Activated CD4-positive, alpha-beta memory T cell treated with anti-CD3 and anti-CD28 coated beads for 36 hours (primary cell): Measurements from ENCODE around the gene PLCB4. TPM values are rescaled to one million over a fixed set of nuclear protein-coding genes. Genes with fewer than 3 reads are reported as not detected.

ENCODE experiments used
- CTCF ChIA-PET: fragments of 350-600 bp; sonication (Branson Sonifier 250); formaldehyde crosslinking; loops from one replicate; lab custom pipeline; 2021; ENCODE audit warnings: antibody characterized with exemption, inconsistent platforms; lab: Charles Lee
- POLR2A ChIA-PET: fragments of 350-600 bp; sonication (Branson Sonifier 250); formaldehyde crosslinking; loops from one replicate; lab custom pipeline; 2021; ENCODE audit warnings: antibody characterized with exemption; lab: Charles Lee
- DNase-seq: peaks from one replicate; pipeline ENCODE4 v3.0.0-alpha.2; 2020
- H3K27ac Mint-ChIP-seq: one replicate; pipeline ENCODE4 v1.8.0; 2021; ENCODE audit warnings: mixed read lengths
- H3K27me3 Mint-ChIP-seq: one replicate; pipeline ENCODE4 v1.8.0; 2021; ENCODE audit warnings: mixed read lengths
- H3K36me3 Mint-ChIP-seq: one replicate; pipeline ENCODE4 v1.8.0; 2021; ENCODE audit warnings: mixed read lengths
- H3K4me1 Mint-ChIP-seq: one replicate; pipeline ENCODE4 v1.8.0; 2021; ENCODE audit warnings: low read depth, mixed read lengths
- H3K4me3 Mint-ChIP-seq: one replicate; pipeline ENCODE4 v1.8.0; 2021; ENCODE audit warnings: mild to moderate bottlenecking, mixed read lengths
- H3K9me3 Mint-ChIP-seq: one replicate; pipeline ENCODE4 v1.8.0; 2021; ENCODE audit warnings: mixed read lengths
- intact Hi-C: fragments of 100-400 bp; cut with micrococcal nuclease; formaldehyde crosslinking; loops from one replicate; pipeline ENCODE4 v1.15.1; 2023
- total RNA-seq, 2 experiments: library from RNA; stranded (reverse); gene quantifications; one replicate each; pipeline ENCODE4 v1.2.3, GENCODE V29; 2021

The PLCB4 gene
- total RNA-seq, 2 experiments from 2014 or later, result not detected

DNA sequence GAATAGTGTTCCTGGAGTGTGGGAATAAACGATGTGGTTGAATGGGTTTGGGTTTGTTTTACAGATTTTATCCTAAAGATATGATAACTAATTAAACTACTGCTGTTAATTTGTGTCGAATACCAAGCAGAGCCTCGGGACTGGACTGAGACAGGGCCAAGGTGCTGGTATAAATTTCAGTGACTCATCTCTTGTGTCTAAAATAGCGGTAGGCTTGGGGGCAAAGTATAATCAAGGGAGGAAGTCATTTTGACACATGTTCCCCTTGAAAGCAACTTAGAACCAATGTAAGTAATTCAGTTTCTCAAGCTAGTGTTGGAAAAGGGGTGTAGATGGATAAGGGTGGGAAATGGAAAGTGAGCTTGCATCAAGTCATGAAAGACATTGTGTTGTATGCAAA, 108.4 kb downstream of the PLCB4 start:
- intact Hi-C loops, result no loop called here

GRCh38 chr20:9179193-9179802, 110.4 kb downstream of the PLCB4 start:
- intact Hi-C loops, result no loop called here

More for the DNA sequence above, 108.4 kb downstream of the PLCB4 start:
- Mint-ChIP-seq H3K36me3 (no peaks in the 10 kb centered on the region), H3K4me1 (no peaks in the 10 kb centered on the region), H3K27me3 (no peaks in the 10 kb centered on the region), H3K9me3 (peaks cover 2% of the 10 kb centered on the region), H3K27ac (no peak overlapping the region), H3K4me3 (no peak overlapping the region)
- ChIA-PET POLR2A (no interaction called here), CTCF (no interaction called here)
- no peak for DNase-seq

GRCh38 chr20:9179867-9180266, 111.0 kb downstream of the PLCB4 start:
- H3K9me3 Mint-ChIP-seq, result no peaks in the 10 kb centered on the region
- no peaks in the 10 kb centered on the region for H3K27me3 Mint-ChIP-seq
- H3K36me3 Mint-ChIP-seq, result no peaks in the 10 kb centered on the region
- CTCF ChIA-PET, result no interaction called here
- no peak overlapping the region for H3K27ac Mint-ChIP-seq
- no peak for DNase-seq
- POLR2A ChIA-PET, result no interaction called here
- H3K4me1 Mint-ChIP-seq, result no peaks in the 10 kb centered on the region
- intact Hi-C loops, result no loop called here
- no peak overlapping the region for H3K4me3 Mint-ChIP-seq

More at GRCh38 chr20:9179193-9179802, 110.4 kb downstream of the PLCB4 start:
- ChIA-PET CTCF (no interaction called here), POLR2A (no interaction called here)
- Mint-ChIP-seq H3K27me3 (no peaks in the 10 kb centered on the region), H3K36me3 (no peaks in the 10 kb centered on the region), H3K27ac (no peak overlapping the region), H3K4me3 (no peak overlapping the region), H3K9me3 (peaks cover 2% of the 10 kb centered on the region), H3K4me1 (no peaks in the 10 kb centered on the region)
- DNase-seq, result no peak

DNA sequence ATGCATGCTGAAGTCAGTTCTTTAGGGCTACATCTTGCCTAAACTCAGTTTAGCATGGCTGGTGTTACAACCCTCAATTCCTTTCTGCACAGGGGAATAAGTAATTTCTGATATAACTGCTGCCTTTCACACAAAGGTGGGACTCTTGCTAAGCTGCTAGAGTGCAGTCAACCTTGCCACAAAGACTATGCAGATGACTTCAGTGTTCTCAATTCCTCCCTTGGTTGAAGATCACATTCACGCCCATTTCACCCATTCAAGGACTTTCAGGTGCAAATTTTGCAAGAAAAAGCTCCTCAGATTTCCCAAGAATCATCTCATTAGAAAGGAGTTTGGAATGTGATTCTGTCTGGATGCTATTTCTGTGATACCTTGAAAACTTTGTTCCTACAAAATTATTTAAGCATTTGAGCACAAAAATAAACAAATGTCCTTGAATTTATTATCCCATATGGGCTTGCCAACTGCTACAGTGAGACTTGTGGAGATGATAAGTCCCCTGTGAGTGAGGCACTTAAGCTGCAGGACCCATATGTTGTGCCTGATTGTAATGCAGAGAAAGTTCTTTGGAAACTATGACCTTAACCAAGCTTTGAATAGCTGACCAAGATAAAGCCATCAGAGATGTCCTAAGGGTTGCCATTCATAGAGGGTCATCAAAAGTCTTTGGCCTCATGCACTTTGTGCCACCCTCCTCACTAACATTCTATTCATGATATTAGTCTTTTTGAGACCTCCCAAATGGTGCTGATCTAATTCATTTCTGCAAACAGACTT, 111.8 kb downstream of the PLCB4 start:
- CTCF ChIA-PET, result no interaction called here
- POLR2A ChIA-PET, result no interaction called here
- Mint-ChIP-seq H3K36me3 (no peaks in the 10 kb centered on the region), H3K27me3 (no peaks in the 10 kb centered on the region), H3K4me1 (no peaks in the 10 kb centered on the region), H3K9me3 (no peaks in the 10 kb centered on the region), H3K27ac (no peak overlapping the region), H3K4me3 (no peak overlapping the region)
- intact Hi-C loops, result no loop called here
- DNase-seq, result no peak

- Mint-ChIP-seq H3K4me3 (no peak overlapping the region), H3K9me3 (peaks cover 6% of the 10 kb centered on the region), H3K4me1 (no peaks in the 10 kb centered on the region), H3K36me3 (no peaks in the 10 kb centered on the region), H3K27me3 (no peaks in the 10 kb centered on the region), H3K27ac (no peak overlapping the region)
- no peak for DNase-seq
- intact Hi-C loops, result no loop called here
- ChIA-PET POLR2A (no interaction called here), CTCF (no interaction called here)
Measured at GRCh38 chr20:9185511-9185910, 116.6 kb downstream of the PLCB4 start.

DNA sequence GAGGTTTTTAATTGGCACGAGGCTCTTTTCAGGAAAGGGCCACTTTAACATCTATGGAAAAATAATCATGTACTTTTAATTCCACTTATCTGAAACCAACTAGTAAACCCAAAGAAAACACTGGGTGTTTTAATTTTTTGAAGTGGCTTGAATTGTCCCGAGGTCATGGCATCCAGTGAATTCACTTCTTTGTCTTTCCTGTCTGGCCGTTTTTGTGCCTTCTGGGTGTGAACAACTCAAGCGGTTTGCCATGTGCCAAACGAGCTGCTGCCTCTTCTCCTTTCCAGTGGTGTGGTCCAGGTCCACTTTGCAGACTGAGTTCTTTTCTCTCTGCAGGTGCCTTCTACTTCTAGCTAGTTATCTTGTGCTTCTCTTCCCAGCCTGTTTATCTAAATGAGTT, 117.5 kb downstream of the PLCB4 start:
- Mint-ChIP-seq H3K36me3 (no peaks in the 10 kb centered on the region), H3K27ac (no peak overlapping the region), H3K4me3 (no peak overlapping the region), H3K9me3 (peaks cover 6% of the 10 kb centered on the region), H3K4me1 (no peaks in the 10 kb centered on the region), H3K27me3 (no peaks in the 10 kb centered on the region)
- no peak for DNase-seq
- CTCF ChIA-PET, result no interaction called here
- intact Hi-C loops, result no loop called here
- POLR2A ChIA-PET, result no interaction called here

- POLR2A ChIA-PET, result no interaction called here
- no peaks in the 10 kb centered on the region for H3K9me3 Mint-ChIP-seq
Measured at GRCh38 chr20:9195031-9195430, 126.1 kb downstream of the PLCB4 start.

GRCh38 chr20:9196110-9196509, 127.2 kb downstream of the PLCB4 start:
- Mint-ChIP-seq H3K27me3 (no peaks in the 10 kb centered on the region), H3K27ac (no peak overlapping the region), H3K4me1 (no peaks in the 10 kb centered on the region), H3K9me3 (no peaks in the 10 kb centered on the region), H3K4me3 (no peak overlapping the region), H3K36me3 (no peaks in the 10 kb centered on the region)
- intact Hi-C loops, result no loop called here
- DNase-seq, result no peak
- CTCF ChIA-PET, result no interaction called here
- POLR2A ChIA-PET, result no interaction called here

More at GRCh38 chr20:9195031-9195430, 126.1 kb downstream of the PLCB4 start:
- CTCF ChIA-PET, result no interaction called here
- Mint-ChIP-seq H3K36me3 (no peaks in the 10 kb centered on the region), H3K27ac (no peak overlapping the region), H3K4me1 (no peaks in the 10 kb centered on the region), H3K4me3 (no peak overlapping the region), H3K27me3 (no peaks in the 10 kb centered on the region)
- no peak for DNase-seq
- intact Hi-C loops, result no loop called here

DNA sequence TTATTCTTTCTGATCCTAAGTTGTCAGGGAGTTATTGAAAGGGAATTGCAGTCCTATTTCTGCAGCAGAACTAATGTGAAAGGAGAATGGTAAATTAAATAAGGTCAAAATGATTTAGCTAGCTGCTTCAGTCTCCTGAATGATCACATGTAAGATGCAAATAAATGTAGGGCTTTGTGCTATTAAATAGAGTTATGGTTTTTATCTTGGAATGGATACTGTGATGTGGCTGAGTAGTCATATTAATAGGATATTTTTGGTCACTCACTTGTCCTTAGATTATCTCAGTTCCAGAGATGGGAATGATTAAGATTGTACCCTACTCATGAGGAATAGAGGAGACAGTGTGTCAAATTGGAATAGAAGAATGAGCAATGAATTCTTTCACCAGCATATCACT, 129.6 kb downstream of the PLCB4 start:
- CTCF ChIA-PET, result no interaction called here
- DNase-seq, result no peak
- Mint-ChIP-seq H3K27me3 (no peaks in the 10 kb centered on the region), H3K27ac (no peak overlapping the region), H3K36me3 (no peaks in the 10 kb centered on the region), H3K4me3 (no peak overlapping the region), H3K9me3 (no peaks in the 10 kb centered on the region), H3K4me1 (no peaks in the 10 kb centered on the region)
- intact Hi-C loops, result no loop called here
- POLR2A ChIA-PET, result no interaction called here

DNA sequence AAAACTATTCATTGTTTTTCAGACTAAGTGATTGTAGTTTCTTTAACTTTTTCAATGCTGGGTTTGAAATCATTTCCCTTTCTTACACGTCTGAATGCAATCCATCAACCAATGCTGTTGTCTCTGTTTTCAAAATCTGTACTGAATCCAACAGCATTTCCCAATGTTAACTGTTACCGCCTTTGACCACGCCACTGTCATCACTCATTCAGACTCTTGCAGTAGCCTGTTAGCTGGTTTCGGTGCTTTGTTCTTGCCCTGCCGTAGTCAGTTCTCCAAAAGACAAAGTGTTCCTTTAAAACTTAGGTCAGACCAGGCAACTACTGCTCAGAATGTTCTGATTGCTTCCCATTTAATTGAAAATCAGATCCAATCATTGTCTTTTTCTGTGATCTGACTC, 131.3 kb downstream of the PLCB4 start:
- H3K9me3 Mint-ChIP-seq, result peaks cover 2% of the 10 kb centered on the region
- no peaks in the 10 kb centered on the region for H3K4me1 Mint-ChIP-seq
- H3K36me3 Mint-ChIP-seq, result no peaks in the 10 kb centered on the region
- ChIA-PET POLR2A (no interaction called here), CTCF (no interaction called here)
- H3K27ac Mint-ChIP-seq, result no peak overlapping the region
- no peaks in the 10 kb centered on the region for H3K27me3 Mint-ChIP-seq
- H3K4me3 Mint-ChIP-seq, result no peak overlapping the region
- intact Hi-C loops, result no loop called here
- no peak for DNase-seq

- Mint-ChIP-seq H3K27ac (no peak overlapping the region), H3K27me3 (no peaks in the 10 kb centered on the region), H3K36me3 (no peaks in the 10 kb centered on the region), H3K9me3 (peaks cover 2% of the 10 kb centered on the region), H3K4me3 (no peak overlapping the region), H3K4me1 (no peaks in the 10 kb centered on the region)
- DNase-seq, result no peak
- intact Hi-C loops, result no loop called here
- CTCF ChIA-PET, result no interaction called here
- POLR2A ChIA-PET, result no interaction called here
Measured at GRCh38 chr20:9200620-9201019, 131.7 kb downstream of the PLCB4 start.

GRCh38 chr20:9202420-9203080, 133.7 kb downstream of the PLCB4 start:
- Mint-ChIP-seq H3K4me3 (no peak overlapping the region), H3K27me3 (no peaks in the 10 kb centered on the region), H3K9me3 (peaks cover 2% of the 10 kb centered on the region), H3K36me3 (no peaks in the 10 kb centered on the region), H3K4me1 (no peaks in the 10 kb centered on the region), H3K27ac (no peak overlapping the region)
- ChIA-PET POLR2A (no interaction called here), CTCF (no interaction called here)
- DNase-seq, result no peak
- intact Hi-C loops, result no loop called here
